Endothelial cell of umbilical vein (primary cell): ENCODE results near the gene TXNDC12. TPM values are rescaled to one million over a fixed set of nuclear protein-coding genes. Genes with fewer than 3 reads are reported as not detected.

ENCODE experiments used
- BruUV-seq: library from RNA; stranded (reverse); fragments of 400-500 nt; replicated peaks from 2 replicates; lab custom pipeline; 2021; lab: Mats Ljungman, UMichigan
- CTCF ChIA-PET: fragments of 300-600, 350-600 bp; sonication (Branson Sonifier 250); formaldehyde crosslinking; loops from one replicate; lab custom pipeline; 2021; ENCODE audit warnings: antibody characterized with exemption, inconsistent platforms; lab: Charles Lee
- POLR2A ChIA-PET: fragments of 300-600, 350-600 bp; sonication (Branson Sonifier 250); formaldehyde crosslinking; loops from one replicate; lab custom pipeline; 2021; ENCODE audit warnings: antibody characterized with exemption, inconsistent platforms; lab: Charles Lee
- DNase-seq: peaks from one replicate; pipeline ENCODE4 v3.0.0-alpha.2; 2011; ENCODE audit warnings: low read depth, low spot score
- FAIRE-seq: peaks from 2 replicates; lab custom pipeline; 2011; peaks lifted over from hg19 to GRCh38; lab: Jason Lieb, UNC
- H2AFZ ChIP-seq: 2 replicates; pipeline ENCODE4 v1.6.0; 2012; ENCODE audit warnings: low read depth, low read length, control low read depth, inconsistent platforms
- H3K27ac ChIP-seq: 2 replicates; pipeline ENCODE4 v1.5.1; 2011; ENCODE audit warnings: low read depth, mild to moderate bottlenecking, control low read depth, low read length, moderate library complexity; ENCODE audit not compliant: insufficient read depth
- H3K27me3 ChIP-seq, 2 experiments: 2 replicates each; pipeline versions ENCODE4 v1.6.0 to v1.6.1; 2011; ENCODE audit warnings: low read length in 2 of 2, mixed read lengths in 1 of 2; ENCODE audit not compliant: control insufficient read depth in 2 of 2, insufficient read depth in 2 of 2
- H3K36me3 ChIP-seq, 2 experiments: 2 replicates in 1 of 2; 3 replicates in 1 of 2; pipeline ENCODE4 v1.5.1; 2011; ENCODE audit warnings: low read length in 2 of 2, mild to moderate bottlenecking in 1 of 2, moderate library complexity in 1 of 2; ENCODE audit not compliant: control insufficient read depth in 2 of 2, insufficient read depth in 2 of 2; ENCODE audit errors: extremely low read depth in 1 of 2
- H3K4me1 ChIP-seq: 3 replicates; pipeline ENCODE4 v1.5.1; 2011; ENCODE audit warnings: mild to moderate bottlenecking, low read length; ENCODE audit not compliant: control insufficient read depth, insufficient read depth; ENCODE audit errors: extremely low read depth
- H3K4me2 ChIP-seq: 2 replicates; pipeline ENCODE4 v1.6.1; 2011; ENCODE audit warnings: low read length, control low read depth, mixed read lengths; ENCODE audit not compliant: insufficient read depth
- H3K4me3 ChIP-seq, 3 experiments: fragments of 200-600 bp in 1 of 3; sonication (generic), shearing (Covaris generic) in 1 of 3; replicated peaks in 1 of 3; 2 replicates each; pipeline ENCODE4 v1.5.1; 2011 to 2016; ENCODE audit warnings: control low read depth in 3 of 3, low read length in 3 of 3, mild to moderate bottlenecking in 2 of 3, inconsistent platforms in 1 of 3, low read depth in 1 of 3, moderate library complexity in 1 of 3; ENCODE audit not compliant: insufficient read depth in 1 of 3
- H3K79me2 ChIP-seq: 2 replicates; pipeline ENCODE4 v1.6.0; 2012; ENCODE audit warnings: low read length, inconsistent platforms; ENCODE audit not compliant: control insufficient read depth, insufficient read depth
- H3K9ac ChIP-seq: replicated peaks from 2 replicates; pipeline ENCODE3; 2011; ENCODE audit warnings: low read length, control low read depth; ENCODE audit not compliant: insufficient read depth; ENCODE audit errors: extremely low read depth
- H3K9me1 ChIP-seq: replicated peaks from 3 replicates; pipeline ENCODE4 v1.6.0; 2011; ENCODE audit warnings: mild to moderate bottlenecking, low read length; ENCODE audit not compliant: control insufficient read depth, insufficient read depth; ENCODE audit errors: extremely low read depth
- H3K9me3 ChIP-seq: replicated peaks from 2 replicates; pipeline ENCODE4 v1.5.1; 2012; ENCODE audit warnings: low read length, inconsistent platforms; ENCODE audit not compliant: control insufficient read depth, insufficient read depth
- H4K20me1 ChIP-seq: replicated peaks from 2 replicates; pipeline ENCODE3; 2011; ENCODE audit warnings: mild to moderate bottlenecking, low read length; ENCODE audit not compliant: control insufficient read depth, insufficient read depth; ENCODE audit errors: extremely low read depth
- CTCF ChIP-seq, 2 donors: IDR thresholded peaks; 1 replicate in 1 of 2; 2 replicates in 1 of 2; pipeline ENCODE4 v1.5.1; 2011; ENCODE audit warnings: low read length in 2 of 2, mild to moderate bottlenecking in 2 of 2, moderate library complexity in 2 of 2, control low read depth in 1 of 2, inconsistent platforms in 1 of 2, low read depth in 1 of 2; ENCODE audit not compliant: insufficient read depth in 1 of 2; ENCODE audit errors: extremely low read depth in 1 of 2
- EZH2 ChIP-seq: IDR thresholded peaks from 2 replicates; pipeline ENCODE4 v1.6.1; 2012; ENCODE audit warnings: borderline replicate concordance, low read depth, mild to moderate bottlenecking, moderate library complexity, low read length, inconsistent platforms; ENCODE audit not compliant: severe bottlenecking
- FOS ChIP-seq: IDR thresholded peaks from 2 replicates; pipeline ENCODE4 v1.6.1; 2011; ENCODE audit warnings: mild to moderate bottlenecking, low read length, moderate library complexity, borderline replicate concordance; ENCODE audit not compliant: insufficient read depth
- GATA2 ChIP-seq: IDR thresholded peaks from 2 replicates; pipeline ENCODE4 v1.7.0; 2011; ENCODE audit warnings: low read depth, mild to moderate bottlenecking, moderate library complexity, mixed read lengths, low read length; ENCODE audit not compliant: insufficient read length, insufficient read depth
- JUN ChIP-seq: IDR thresholded peaks from 2 replicates; pipeline ENCODE4 v1.6.1; 2011; ENCODE audit warnings: borderline replicate concordance, low read depth; ENCODE audit not compliant: insufficient read length, insufficient read depth
- MAX ChIP-seq: IDR thresholded peaks from 2 replicates; pipeline ENCODE4 v1.6.1; 2011; ENCODE audit not compliant: insufficient read depth, insufficient read length
- MYC ChIP-seq: IDR thresholded peaks from one replicate; pipeline ENCODE4 v1.6.1; 2011; ENCODE audit warnings: mild to moderate bottlenecking, low read depth, low read length
- POLR2A ChIP-seq: IDR thresholded peaks from 2 replicates; pipeline ENCODE4 v1.6.1; 2012; ENCODE audit warnings: low read depth, mild to moderate bottlenecking, control low read depth, low read length
- POLR2AphosphoS5 ChIP-seq: IDR thresholded peaks from 2 replicates; pipeline ENCODE4 v1.6.1; 2012; ENCODE audit warnings: low read depth, mild to moderate bottlenecking, control low read depth, low read length, moderate library complexity; ENCODE audit not compliant: insufficient read depth
- dilution Hi-C: fragments of 300-500 bp; cut with MboI; formaldehyde crosslinking; loops from one replicate; pipeline ENCODE4 v1.15.0; 2019; ENCODE audit warnings: low sequenced_read_pairs; ENCODE audit not compliant: extremely low pct_ligation_motif_present
- intact Hi-C: fragments of 100-400 bp; cut with micrococcal nuclease; formaldehyde crosslinking; loops from one replicate; pipeline ENCODE4 v1.10.0; 2022
- polyA plus RNA-seq, 4 experiments: library from polyadenylated mRNA; depleted of rRNA in 3 of 4; stranded (reverse) in 3 of 4; unstranded in 1 of 4; fragments of >200 nt; gene quantifications; 2 replicates each; pipeline versions ENCODE4 v1.2.1 to v1.2.3, GENCODE V29; 2011 to 2012; ENCODE audit warnings: missing spikeins in 1 of 4
- total RNA-seq: library from RNA; stranded (reverse); gene quantifications from 2 replicates; pipeline ENCODE4 v1.2.3, GENCODE V29; 2021

TXNDC12 gene
- total and polyA plus RNA-seq, 2 donors (not counting 3 experiments of a cell fraction or from before 2014, with no cell fraction given) = 33.7 to 57.4 TPM

- Histone ChIP-seq H3K36me3 (peaks cover 9 to 19% of the 10 kb centered on the region in 2 experiments), H3K9ac (no peak overlapping the region), H3K4me3 (no peak overlapping the region), H3K9me1 (no peaks in the 10 kb centered on the region), H3K27me3 (no peaks in the 10 kb centered on the region), H4K20me1 (no peaks in the 10 kb centered on the region), H3K4me1 (no peaks in the 10 kb centered on the region), H2AFZ (no peak overlapping the region), H3K79me2 (peaks cover 40% of the 10 kb centered on the region), H3K27ac (no peak overlapping the region), H3K9me3 (no peaks in the 10 kb centered on the region), H3K4me2 (no peak overlapping the region)
- BruUV-seq = no TSS peak
- FAIRE-seq (no peak), DNase-seq (no peak)
- ChIA-PET POLR2A (no interaction called here), CTCF (no interaction called here)
- intact Hi-C loops (no loop called here), dilution Hi-C loops (no loop called here)
- TF ChIP-seq JUN (no peak), FOS (no peak), POLR2AphosphoS5 (no peak), CTCF (IDR thresholded peaks at IDR 0.05; ENCODE audit: extremely low read depth in 1 of 2, insufficient read depth in 1 of 2, low read depth in 1 of 2, low read length in 2 of 2) (no peak), EZH2 (no peak), MYC (no peak), POLR2A (no peak), GATA2 (no peak), MAX (no peak)
These were observed 8.2 kb upstream of the TXNDC12 start for GRCh38 chr1:52063192-52063591.
